ENCODE data around the gene PCDHA1.

DNA sequence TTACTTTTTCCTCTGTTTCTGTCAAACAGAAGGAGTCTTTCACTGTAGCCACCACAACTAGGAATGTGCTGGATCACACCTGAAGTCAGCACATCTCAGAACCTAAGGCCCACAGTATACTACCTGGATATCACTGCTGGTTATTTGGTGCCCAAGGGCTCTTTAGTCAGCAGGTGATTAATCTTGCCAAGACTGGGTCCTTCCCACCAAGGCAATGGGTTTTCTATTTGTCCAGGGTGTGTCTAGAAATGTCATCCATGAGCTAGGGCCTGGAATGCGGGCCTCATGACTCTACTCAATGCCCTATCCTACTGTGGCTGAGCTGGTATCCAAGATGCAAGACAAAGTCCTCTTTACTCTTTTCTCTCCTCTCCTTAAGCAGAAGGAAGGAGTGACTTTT is 130.4 kb downstream of the PCDHA1 start:
- TF ChIP-seq SKI (IDR thresholded peaks at IDR 0.05; ENCODE audit: partially characterized antibody): no peak
- TF ChIP-seq, protein P1, sequence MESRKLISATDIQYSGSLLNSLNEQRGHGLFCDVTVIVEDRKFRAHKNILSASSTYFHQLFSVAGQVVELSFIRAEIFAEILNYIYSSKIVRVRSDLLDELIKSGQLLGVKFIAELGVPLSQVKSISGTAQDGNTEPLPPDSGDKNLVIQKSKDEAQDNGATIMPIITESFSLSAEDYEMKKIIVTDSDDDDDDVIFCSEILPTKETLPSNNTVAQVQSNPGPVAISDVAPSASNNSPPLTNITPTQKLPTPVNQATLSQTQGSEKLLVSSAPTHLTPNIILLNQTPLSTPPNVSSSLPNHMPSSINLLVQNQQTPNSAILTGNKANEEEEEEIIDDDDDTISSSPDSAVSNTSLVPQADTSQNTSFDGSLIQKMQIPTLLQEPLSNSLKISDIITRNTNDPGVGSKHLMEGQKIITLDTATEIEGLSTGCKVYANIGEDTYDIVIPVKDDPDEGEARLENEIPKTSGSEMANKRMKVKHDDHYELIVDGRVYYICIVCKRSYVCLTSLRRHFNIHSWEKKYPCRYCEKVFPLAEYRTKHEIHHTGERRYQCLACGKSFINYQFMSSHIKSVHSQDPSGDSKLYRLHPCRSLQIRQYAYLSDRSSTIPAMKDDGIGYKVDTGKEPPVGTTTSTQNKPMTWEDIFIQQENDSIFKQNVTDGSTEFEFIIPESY (CRISPR knock-in tag; IDR thresholded peaks at IDR 0.05): no peak
- TF ChIP-seq, protein P2, sequence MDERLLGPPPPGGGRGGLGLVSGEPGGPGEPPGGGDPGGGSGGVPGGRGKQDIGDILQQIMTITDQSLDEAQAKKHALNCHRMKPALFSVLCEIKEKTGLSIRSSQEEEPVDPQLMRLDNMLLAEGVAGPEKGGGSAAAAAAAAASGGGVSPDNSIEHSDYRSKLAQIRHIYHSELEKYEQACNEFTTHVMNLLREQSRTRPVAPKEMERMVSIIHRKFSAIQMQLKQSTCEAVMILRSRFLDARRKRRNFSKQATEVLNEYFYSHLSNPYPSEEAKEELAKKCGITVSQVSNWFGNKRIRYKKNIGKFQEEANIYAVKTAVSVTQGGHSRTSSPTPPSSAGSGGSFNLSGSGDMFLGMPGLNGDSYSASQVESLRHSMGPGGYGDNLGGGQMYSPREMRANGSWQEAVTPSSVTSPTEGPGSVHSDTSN (CRISPR knock-in tag; IDR thresholded peaks at IDR 0.05): no peak
- TF ChIP-seq ZBTB1 (CRISPR knock-in tag; IDR thresholded peaks at IDR 0.05; ENCODE audit: borderline replicate concordance): no peak
